Measurements from ENCODE around the gene DGCR6L.
"Not testable (repeated sequence)": the region's sequence is repeated elsewhere in the genome, so short reads cannot be mapped to it uniquely, and the experiment has no call there.

DNA sequence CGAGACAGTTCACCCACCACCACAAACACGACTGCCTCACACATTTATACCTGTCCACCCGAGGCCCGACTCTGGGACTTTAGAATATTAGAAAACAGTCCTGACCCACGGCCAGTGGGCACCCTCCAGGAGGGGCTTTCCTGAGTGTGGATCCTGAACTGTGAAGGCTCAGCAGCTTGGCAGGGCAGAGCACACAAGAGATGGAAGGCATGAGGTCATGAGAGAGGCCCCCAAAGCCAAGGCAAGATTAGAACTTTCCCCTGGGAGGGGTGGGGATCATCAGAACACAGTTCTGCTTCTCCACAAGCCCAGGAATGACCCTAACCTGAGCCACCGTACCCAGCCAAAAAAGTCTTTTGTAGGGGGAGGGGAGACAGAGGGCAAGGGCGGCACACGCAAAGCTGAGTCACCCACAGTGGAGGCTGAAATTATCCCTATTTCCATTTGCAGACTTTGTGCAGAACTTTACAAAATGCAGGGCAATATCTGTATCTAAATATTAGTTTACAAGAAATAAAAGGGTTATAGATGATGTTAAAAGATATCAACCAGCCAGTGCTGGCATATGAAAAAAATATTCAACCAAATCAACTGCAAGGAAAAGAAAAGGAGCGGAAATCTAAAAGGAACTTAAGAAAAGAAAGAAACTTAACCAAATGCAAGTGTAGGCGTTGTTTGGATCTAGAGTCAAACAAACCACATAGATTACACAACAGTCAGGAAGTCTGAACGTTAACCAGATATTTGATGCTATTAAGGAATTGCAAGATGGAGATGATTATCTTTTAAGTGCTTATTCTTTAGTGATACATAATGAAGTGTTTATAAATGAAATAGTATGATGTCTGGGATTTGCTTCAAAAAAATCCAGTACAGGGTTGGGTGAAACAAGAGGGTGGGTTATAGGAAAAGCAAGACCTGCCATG lies 44.7 kb upstream of the DGCR6L start:
- TF ChIP-seq, protein P1, sequence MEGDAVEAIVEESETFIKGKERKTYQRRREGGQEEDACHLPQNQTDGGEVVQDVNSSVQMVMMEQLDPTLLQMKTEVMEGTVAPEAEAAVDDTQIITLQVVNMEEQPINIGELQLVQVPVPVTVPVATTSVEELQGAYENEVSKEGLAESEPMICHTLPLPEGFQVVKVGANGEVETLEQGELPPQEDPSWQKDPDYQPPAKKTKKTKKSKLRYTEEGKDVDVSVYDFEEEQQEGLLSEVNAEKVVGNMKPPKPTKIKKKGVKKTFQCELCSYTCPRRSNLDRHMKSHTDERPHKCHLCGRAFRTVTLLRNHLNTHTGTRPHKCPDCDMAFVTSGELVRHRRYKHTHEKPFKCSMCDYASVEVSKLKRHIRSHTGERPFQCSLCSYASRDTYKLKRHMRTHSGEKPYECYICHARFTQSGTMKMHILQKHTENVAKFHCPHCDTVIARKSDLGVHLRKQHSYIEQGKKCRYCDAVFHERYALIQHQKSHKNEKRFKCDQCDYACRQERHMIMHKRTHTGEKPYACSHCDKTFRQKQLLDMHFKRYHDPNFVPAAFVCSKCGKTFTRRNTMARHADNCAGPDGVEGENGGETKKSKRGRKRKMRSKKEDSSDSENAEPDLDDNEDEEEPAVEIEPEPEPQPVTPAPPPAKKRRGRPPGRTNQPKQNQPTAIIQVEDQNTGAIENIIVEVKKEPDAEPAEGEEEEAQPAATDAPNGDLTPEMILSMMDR (IDR thresholded peaks at IDR 0.05), result not testable (repeated sequence)
- TF ChIP-seq EP300 (IDR thresholded peaks at IDR 0.05; ENCODE audit: low read depth), result not testable (repeated sequence)

Measured in transverse colon (tissue), 3 donors.